ENCODE data around the gene NPHS1. TPM values are rescaled to one million over a fixed set of nuclear protein-coding genes. Genes with fewer than 3 reads are reported as not detected.
"Not testable (repeated sequence)": the region's sequence is repeated elsewhere in the genome, so short reads cannot be mapped to it uniquely, and the experiment has no call there.

NPHS1 gene
- total and polyA plus RNA-seq, 4 donors = under 0.01 TPM; not detected in 3

GRCh38 chr19:35870798-35871197 lies 18.5 kb upstream of the NPHS1 start:
- H3K9me3 ChIP-seq (ENCODE audit: control insufficient read depth in 4 of 4, low read length in 3 of 4) = no peaks in the 10 kb centered on the region
- H3K4me1 ChIP-seq (ENCODE audit: control insufficient read depth in 4 of 4, insufficient read depth in 4 of 4, low read length in 3 of 4) = peaks cover 3 to 17% (median 10%) of the 10 kb centered on the region in 4 donors
- TF ChIP-seq ZBTB33 (IDR thresholded peaks at IDR 0.05) = no peak
- no peak for TF ChIP-seq CTCF (IDR thresholded peaks at IDR 0.05; ENCODE audit: low read depth, low read length, missing input control)
- TF ChIP-seq FOXA2 (IDR thresholded peaks at IDR 0.05) = no peak
- no peak for TF ChIP-seq YY1 (IDR thresholded peaks at IDR 0.05)
- no peak for TF ChIP-seq HNF4G (IDR thresholded peaks at IDR 0.05)
- TF ChIP-seq MAX (IDR thresholded peaks at IDR 0.05) = no peak
- TF ChIP-seq SP1 (IDR thresholded peaks at IDR 0.05) = no peak
- TF ChIP-seq HNF4A (conservative IDR thresholded peaks at IDR 0.05) = no peak
- no peak for TF ChIP-seq GABPA (IDR thresholded peaks at IDR 0.05 in 1 of 2, conservative IDR thresholded peaks at IDR 0.05 in 1 of 2)
- no peak for TF ChIP-seq TAF1 (conservative IDR thresholded peaks at IDR 0.05)
- no peak for TF ChIP-seq NR2F2 (IDR thresholded peaks at IDR 0.05)
- TF ChIP-seq JUND (IDR thresholded peaks at IDR 0.05) = no peak
- no peak for TF ChIP-seq EGR1 (IDR thresholded peaks at IDR 0.05; ENCODE audit: low read depth in 2 of 2)
- no peak overlapping the region for H3K4me3 ChIP-seq (ENCODE audit: low read depth in 1 of 3, low read length in 3 of 3)
- no peak overlapping the region for H3K27ac ChIP-seq (ENCODE audit: low read depth in 1 of 2, low read length in 2 of 2)
- DNase-seq (ENCODE audit: low spot score) = no peak
- H3K9ac ChIP-seq (ENCODE audit: low read depth in 1 of 2, low read length in 2 of 2) = no peak overlapping the region
- 69% methylated on average over 12 of the region's 12 CpGs for WGBS
- peaks cover 0 to 3% (median 2%) of the 10 kb centered on the region in 4 donors for H3K27me3 ChIP-seq (ENCODE audit: control insufficient read depth in 4 of 4, insufficient read depth in 4 of 4, low read length in 3 of 4)
- no peaks in the 10 kb centered on the region for H3K36me3 ChIP-seq (ENCODE audit: control insufficient read depth in 4 of 4, insufficient read depth in 3 of 4, low read depth in 1 of 4, low read length in 3 of 4)

GRCh38 chr19:35870124-35870736 lies 17.9 kb upstream of the NPHS1 start:
- H3K27ac ChIP-seq (ENCODE audit: low read depth in 1 of 2, low read length in 2 of 2); H3K36me3 ChIP-seq (ENCODE audit: control insufficient read depth in 4 of 4, insufficient read depth in 3 of 4, low read depth in 1 of 4, low read length in 3 of 4); H3K9me3 ChIP-seq (ENCODE audit: control insufficient read depth in 4 of 4, low read length in 3 of 4); H3K4me3 ChIP-seq (ENCODE audit: low read depth in 1 of 3, low read length in 3 of 3); DNase-seq (ENCODE audit: low spot score); H3K27me3 ChIP-seq (ENCODE audit: control insufficient read depth in 4 of 4, insufficient read depth in 4 of 4, low read length in 3 of 4); H3K9ac ChIP-seq (ENCODE audit: low read depth in 1 of 2, low read length in 2 of 2): not testable (repeated sequence)
- 36% methylated on average over 26 of the region's 26 CpGs for WGBS
- H3K4me1 ChIP-seq (ENCODE audit: control insufficient read depth in 4 of 4, insufficient read depth in 4 of 4, low read length in 3 of 4) = peaks cover 3 to 17% (median 10%) of the 10 kb centered on the region in 4 donors

GRCh38 chr19:35869327-35870123 lies 17.2 kb upstream of the NPHS1 start:
- peak; percentile 57 for DNase-seq (ENCODE audit: low spot score)
- Histone ChIP-seq H3K27ac (ENCODE audit: low read depth in 1 of 2, low read length in 2 of 2) (no peak overlapping the region), H3K4me3 (ENCODE audit: low read depth in 1 of 3, low read length in 3 of 3) (no peak overlapping the region), H3K36me3 (ENCODE audit: control insufficient read depth in 4 of 4, insufficient read depth in 3 of 4, low read depth in 1 of 4, low read length in 3 of 4) (no peaks in the 10 kb centered on the region), H3K9me3 (ENCODE audit: control insufficient read depth in 4 of 4, low read length in 3 of 4) (no peaks in the 10 kb centered on the region), H3K4me1 (ENCODE audit: control insufficient read depth in 4 of 4, insufficient read depth in 4 of 4, low read length in 3 of 4) (peaks cover 3 to 17% (median 10%) of the 10 kb centered on the region in 4 donors), H3K27me3 (ENCODE audit: control insufficient read depth in 4 of 4, insufficient read depth in 4 of 4, low read length in 3 of 4) (peaks cover 0 to 3% (median 2%) of the 10 kb centered on the region in 4 donors), H3K9ac (ENCODE audit: low read depth in 1 of 2, low read length in 2 of 2) (no peak overlapping the region)
- 4% methylated on average over 51 of the region's 51 CpGs for WGBS
- TF ChIP-seq NR2F2 (IDR thresholded peaks at IDR 0.05) (no peak), ZBTB33 (IDR thresholded peaks at IDR 0.05) (no peak), CTCF (IDR thresholded peaks at IDR 0.05; ENCODE audit: low read depth, low read length, missing input control) (no peak), RAD21 (IDR thresholded peaks at IDR 0.05) (no peak), FOXA1 (IDR thresholded peaks at IDR 0.05) (no peak), ATF3 (IDR thresholded peaks at IDR 0.05) (no peak), SP1 (IDR thresholded peaks at IDR 0.05) (no peak), TAF1 (conservative IDR thresholded peaks at IDR 0.05) (no peak), HNF4G (IDR thresholded peaks at IDR 0.05) (no peak), MAX (IDR thresholded peaks at IDR 0.05) (no peak), RXRA (IDR thresholded peaks at IDR 0.05) (no peak)

Data from liver (tissue), 9 donors.